Stimulated activated CD4-positive, alpha-beta T cell treated with anti-CD3 and anti-CD28 coated beads, Interleukin-4, amount 100 ng/mL, for 1 hour (primary cell): ENCODE data around the gene NHSL2.
A peak's percentile ranks its signal among the peaks of the same experiment; 100 is the strongest.

Experiments used
- DNase-seq: peaks from one replicate; pipeline ENCODE4 v3.0.0-alpha.2; 2020

NHSL2 gene

GRCh38 chrX:71993371-71993770 is 82.7 kb downstream of the NHSL2 start:
- DNase-seq, result no peak

GRCh38 chrX:71994601-71995000 is 84.0 kb downstream of the NHSL2 start:
- DNase-seq, result no peak

GRCh38 chrX:71995122-71995521 is 84.5 kb downstream of the NHSL2 start:
- no peak for DNase-seq

- no peak for DNase-seq
Measured at GRCh38 chrX:71996136-71996535, 85.5 kb downstream of the NHSL2 start.

- no peak for DNase-seq
Measured at GRCh38 chrX:71996826-71997225, 86.2 kb downstream of the NHSL2 start.

- DNase-seq, result no peak
Measured at GRCh38 chrX:71997320-71997719, 86.7 kb downstream of the NHSL2 start.

GRCh38 chrX:71998836-71999509 is 88.3 kb downstream of the NHSL2 start:
- DNase-seq, result peak; percentile 13

GRCh38 chrX:71999535-71999934 is 88.9 kb downstream of the NHSL2 start:
- DNase-seq, result no peak

- no peak for DNase-seq
Measured at GRCh38 chrX:72001471-72001870, 90.8 kb downstream of the NHSL2 start.

- DNase-seq, result no peak
Measured at GRCh38 chrX:72001906-72002305, 91.3 kb downstream of the NHSL2 start.

GRCh38 chrX:72002875-72003274 is 92.2 kb downstream of the NHSL2 start:
- no peak for DNase-seq

- no peak for DNase-seq
Measured at GRCh38 chrX:72003811-72004750, 93.4 kb downstream of the NHSL2 start.

GRCh38 chrX:72005046-72005445 is 94.4 kb downstream of the NHSL2 start:
- DNase-seq, result no peak

GRCh38 chrX:72006461-72006860 is 95.8 kb downstream of the NHSL2 start:
- no peak for DNase-seq

- no peak for DNase-seq
Measured at GRCh38 chrX:72009731-72010130, 99.1 kb downstream of the NHSL2 start.

- DNase-seq, result no peak
Measured at GRCh38 chrX:72011734-72012133, 101.1 kb downstream of the NHSL2 start.

GRCh38 chrX:72015383-72015782 is 104.7 kb downstream of the NHSL2 start:
- no peak for DNase-seq

GRCh38 chrX:72016881-72017783 is 106.5 kb downstream of the NHSL2 start:
- DNase-seq, result no peak

- DNase-seq, result peak; percentile 81
Measured at GRCh38 chrX:72018277-72019112, 107.8 kb downstream of the NHSL2 start.

GRCh38 chrX:72019487-72019886 is 108.8 kb downstream of the NHSL2 start:
- DNase-seq, result no peak

GRCh38 chrX:72020204-72020603 is 109.6 kb downstream of the NHSL2 start:
- no peak for DNase-seq

GRCh38 chrX:72020788-72021187 is 110.1 kb downstream of the NHSL2 start:
- no peak for DNase-seq
